Measurements from ENCODE around the gene TPPP3. TPM values are rescaled to one million over a fixed set of nuclear protein-coding genes. Genes with fewer than 3 reads are reported as not detected.
"Not testable (repeated sequence)": the region's sequence is repeated elsewhere in the genome, so short reads cannot be mapped to it uniquely, and the experiment has no call there.

The TPPP3 gene
- total RNA-seq, 1 experiment from 2014 or later = not detected

DNA sequence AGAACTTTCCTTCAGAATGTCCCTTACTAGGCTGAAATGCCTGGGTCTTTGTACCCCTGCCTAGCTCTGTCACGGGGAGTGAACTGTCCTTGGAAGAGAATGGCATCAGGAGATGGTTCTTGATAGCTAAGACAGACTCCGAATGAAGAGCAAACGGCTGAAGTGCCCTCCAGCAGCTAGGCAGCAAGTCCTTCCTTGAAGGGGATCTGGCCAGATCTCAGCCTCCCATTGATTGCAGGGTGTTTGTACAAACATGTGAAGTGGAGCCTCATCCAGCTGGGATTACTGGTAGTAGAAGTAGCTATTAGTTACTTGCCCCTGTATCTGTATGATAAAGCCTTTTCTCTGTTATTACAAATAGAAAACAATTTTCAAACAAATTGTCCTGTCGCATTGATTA lies 35.7 kb downstream of the TPPP3 start:
- TF ChIP-seq, protein P1, sequence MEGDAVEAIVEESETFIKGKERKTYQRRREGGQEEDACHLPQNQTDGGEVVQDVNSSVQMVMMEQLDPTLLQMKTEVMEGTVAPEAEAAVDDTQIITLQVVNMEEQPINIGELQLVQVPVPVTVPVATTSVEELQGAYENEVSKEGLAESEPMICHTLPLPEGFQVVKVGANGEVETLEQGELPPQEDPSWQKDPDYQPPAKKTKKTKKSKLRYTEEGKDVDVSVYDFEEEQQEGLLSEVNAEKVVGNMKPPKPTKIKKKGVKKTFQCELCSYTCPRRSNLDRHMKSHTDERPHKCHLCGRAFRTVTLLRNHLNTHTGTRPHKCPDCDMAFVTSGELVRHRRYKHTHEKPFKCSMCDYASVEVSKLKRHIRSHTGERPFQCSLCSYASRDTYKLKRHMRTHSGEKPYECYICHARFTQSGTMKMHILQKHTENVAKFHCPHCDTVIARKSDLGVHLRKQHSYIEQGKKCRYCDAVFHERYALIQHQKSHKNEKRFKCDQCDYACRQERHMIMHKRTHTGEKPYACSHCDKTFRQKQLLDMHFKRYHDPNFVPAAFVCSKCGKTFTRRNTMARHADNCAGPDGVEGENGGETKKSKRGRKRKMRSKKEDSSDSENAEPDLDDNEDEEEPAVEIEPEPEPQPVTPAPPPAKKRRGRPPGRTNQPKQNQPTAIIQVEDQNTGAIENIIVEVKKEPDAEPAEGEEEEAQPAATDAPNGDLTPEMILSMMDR (IDR thresholded peaks at IDR 0.05; ENCODE audit: unreplicated experiment) = no peak
- Mint-ChIP-seq H3K4me3 (ENCODE audit: unreplicated experiment) (no peak overlapping the region), H3K4me1 (ENCODE audit: insufficient read depth, unreplicated experiment) (no peaks in the 10 kb centered on the region), H3K27ac (ENCODE audit: low read depth, unreplicated experiment) (no peak overlapping the region), H3K9me3 (ENCODE audit: unreplicated experiment) (no peaks in the 10 kb centered on the region), H3K36me3 (ENCODE audit: insufficient read depth, unreplicated experiment) (no peaks in the 10 kb centered on the region), H3K27me3 (ENCODE audit: insufficient read depth, unreplicated experiment) (peaks cover 36% of the 10 kb centered on the region)
- no TSS peak for BruUV-seq (replicated peaks)
- intact Hi-C loops (cut with micrococcal nuclease) = no loop called here
- POLR2A ChIA-PET = interaction anchor here (0.6 kb wide), 1 partner anchor 19 kb away, joined by 5 read pairs; no protein-coding TSS in a partner anchor
- CTCF ChIA-PET = interaction anchor here (0.5 to 1.2 kb wide), 2 partner anchors 90 to 97 kb away, joined by 3 to 4 read pairs; no protein-coding TSS in a partner anchor
- no peak for DNase-seq (ENCODE audit: unreplicated experiment)

DNA sequence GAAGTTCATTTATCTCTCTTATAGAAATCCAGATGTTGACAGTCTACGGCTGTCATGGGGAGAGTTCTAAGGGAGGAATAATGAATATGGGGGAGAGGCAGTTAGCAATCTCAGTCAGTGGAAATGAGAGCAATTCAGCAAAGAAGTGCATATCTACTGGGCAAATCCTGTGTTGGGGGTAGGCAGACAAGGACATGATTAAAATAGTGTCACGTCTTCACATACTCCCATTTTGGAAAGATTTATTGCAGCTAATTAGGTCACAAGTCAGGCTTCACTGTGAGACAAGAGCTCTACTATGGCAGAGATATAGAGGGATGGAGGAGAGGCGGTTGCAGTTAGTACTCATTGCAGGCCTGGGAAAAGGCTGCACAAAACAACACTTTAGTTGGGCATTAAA lies 36.9 kb downstream of the TPPP3 start:
- H3K27me3 Mint-ChIP-seq (ENCODE audit: insufficient read depth, unreplicated experiment) = peaks cover 36% of the 10 kb centered on the region

DNA sequence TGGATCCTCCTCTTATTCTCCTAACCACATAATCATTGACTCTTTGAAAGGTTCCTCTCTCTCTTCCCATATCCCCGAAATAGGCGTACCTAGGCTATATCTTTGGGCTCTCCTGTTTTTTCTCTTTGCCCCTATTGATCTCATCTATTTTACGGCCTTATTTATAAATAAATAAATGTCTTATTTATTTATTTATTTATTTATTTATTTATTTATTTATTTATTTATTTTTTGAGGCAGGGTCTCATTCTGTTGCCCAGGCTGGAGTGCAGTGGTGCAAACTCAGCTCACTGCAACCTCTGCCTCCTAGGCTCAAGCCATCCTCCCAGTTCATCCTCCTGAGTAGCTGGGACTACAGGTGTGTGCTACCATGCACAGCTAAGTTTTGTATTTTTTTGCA lies 40.8 kb downstream of the TPPP3 start:
- BruUV-seq (replicated peaks); H3K36me3 Mint-ChIP-seq (ENCODE audit: insufficient read depth, unreplicated experiment); H3K27ac Mint-ChIP-seq (ENCODE audit: low read depth, unreplicated experiment); H3K4me3 Mint-ChIP-seq (ENCODE audit: unreplicated experiment); H3K4me1 Mint-ChIP-seq (ENCODE audit: insufficient read depth, unreplicated experiment); H3K9me3 Mint-ChIP-seq (ENCODE audit: unreplicated experiment); intact Hi-C loops (cut with micrococcal nuclease); DNase-seq (ENCODE audit: unreplicated experiment): not testable (repeated sequence)
- peaks cover 35% of the 10 kb centered on the region for H3K27me3 Mint-ChIP-seq (ENCODE audit: insufficient read depth, unreplicated experiment)
- ChIA-PET CTCF (interaction anchor here (0.6 to 1.0 kb wide), 4 partner anchors 10 to 399 kb away, joined by 3 to 4 read pairs (median 3); no protein-coding TSS in a partner anchor), POLR2A (interaction anchor here (0.6 kb wide), 1 partner anchor 76 kb away, joined by 3 read pairs; no protein-coding TSS in a partner anchor)

More for the DNA sequence above, 36.9 kb downstream of the TPPP3 start:
- H3K36me3 Mint-ChIP-seq (ENCODE audit: insufficient read depth, unreplicated experiment) = no peaks in the 10 kb centered on the region
- no peak for DNase-seq (ENCODE audit: unreplicated experiment)
- no peaks in the 10 kb centered on the region for H3K4me1 Mint-ChIP-seq (ENCODE audit: insufficient read depth, unreplicated experiment)
- POLR2A ChIA-PET = no interaction called here
- no peak overlapping the region for H3K4me3 Mint-ChIP-seq (ENCODE audit: unreplicated experiment)
- TF ChIP-seq, protein P1 (IDR thresholded peaks at IDR 0.05; ENCODE audit: unreplicated experiment) = no peak
- intact Hi-C loops (cut with micrococcal nuclease) = no loop called here
- no peak overlapping the region for H3K27ac Mint-ChIP-seq (ENCODE audit: low read depth, unreplicated experiment)
- CTCF ChIA-PET = no interaction called here
- H3K9me3 Mint-ChIP-seq (ENCODE audit: unreplicated experiment) = no peaks in the 10 kb centered on the region
- no TSS peak for BruUV-seq (replicated peaks)

DNA sequence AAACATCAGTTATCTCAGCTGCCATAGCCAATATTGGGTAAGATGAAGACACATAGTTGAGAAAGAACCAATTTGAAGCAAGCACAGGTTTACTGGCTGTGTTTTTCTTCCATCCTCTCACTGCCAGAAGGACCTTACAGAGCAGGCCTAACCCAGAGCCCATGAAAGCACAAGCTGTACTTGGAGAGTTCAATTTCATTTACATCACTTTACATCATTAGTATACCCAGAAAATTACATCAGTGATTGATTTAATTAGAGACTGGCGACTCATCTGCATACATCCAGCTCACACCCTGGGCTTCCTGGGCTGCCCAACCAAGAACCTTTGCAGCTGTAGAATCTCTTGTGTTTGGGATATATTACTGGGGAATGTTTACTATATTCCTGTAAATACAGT lies 43.0 kb downstream of the TPPP3 start:
- DNase-seq (ENCODE audit: unreplicated experiment) = no peak
- TF ChIP-seq, protein P1 (IDR thresholded peaks at IDR 0.05; ENCODE audit: unreplicated experiment) = no peak
- no TSS peak for BruUV-seq (replicated peaks)
- POLR2A ChIA-PET = interaction anchor here (0.6 kb wide), 2 partner anchors 21 to 276 kb away, joined by 4 read pairs; no protein-coding TSS in a partner anchor
- intact Hi-C loops (cut with micrococcal nuclease) = no loop called here
- no peaks in the 10 kb centered on the region for H3K36me3 Mint-ChIP-seq (ENCODE audit: insufficient read depth, unreplicated experiment)
- no peak overlapping the region for H3K27ac Mint-ChIP-seq (ENCODE audit: low read depth, unreplicated experiment)
- no peaks in the 10 kb centered on the region for H3K9me3 Mint-ChIP-seq (ENCODE audit: unreplicated experiment)
- H3K27me3 Mint-ChIP-seq (ENCODE audit: insufficient read depth, unreplicated experiment) = peaks cover 14% of the 10 kb centered on the region
- CTCF ChIA-PET = interaction anchor here (1.1 to 1.2 kb wide), 3 partner anchors 35 to 221 kb away, joined by 3 to 4 read pairs (median 4); no protein-coding TSS in a partner anchor
- no peaks in the 10 kb centered on the region for H3K4me1 Mint-ChIP-seq (ENCODE audit: insufficient read depth, unreplicated experiment)
- H3K4me3 Mint-ChIP-seq (ENCODE audit: unreplicated experiment) = no peak overlapping the region

All from MCF 10A (cell line).